ENCODE results near the gene TUBA4A.

DNA sequence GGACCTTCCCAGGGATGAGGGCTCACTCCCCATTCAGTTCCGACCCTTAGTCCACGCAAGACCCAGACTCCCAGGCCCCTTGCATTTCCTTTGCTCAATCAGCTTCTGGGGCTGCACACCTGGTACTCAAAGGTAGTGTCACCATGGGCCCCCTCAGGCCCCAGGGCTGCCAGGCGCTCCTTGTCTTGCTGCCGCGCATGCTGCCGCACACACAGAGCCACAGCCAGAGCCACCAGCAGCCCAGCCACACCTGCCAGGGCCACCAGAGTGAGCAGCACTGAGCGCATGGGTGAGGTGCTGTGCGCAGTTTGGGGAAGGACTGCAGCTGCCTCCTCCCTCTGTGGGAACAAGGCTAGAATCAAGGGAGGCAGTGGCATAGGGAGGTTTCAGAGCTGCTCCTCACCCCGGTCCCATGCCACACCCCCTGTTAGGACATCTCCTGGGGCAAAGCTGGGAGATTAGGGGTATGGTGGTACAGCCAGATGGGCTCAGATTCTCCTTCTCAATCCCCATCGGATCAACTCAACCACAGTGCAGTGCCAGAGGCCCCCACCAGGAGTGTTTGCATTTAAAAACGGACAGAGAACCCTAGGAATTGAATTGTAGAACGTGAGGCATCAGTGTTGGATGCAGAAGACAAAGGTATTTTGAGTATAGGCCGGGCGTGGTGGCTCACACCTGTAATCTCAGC, 44.2 kb upstream of the TUBA4A start:
- no peak for TF ChIP-seq CTCF (IDR thresholded peaks at IDR 0.05; ENCODE audit: poor library complexity, severe bottlenecking)
- no peak for TF ChIP-seq POLR2AphosphoS5 (IDR thresholded peaks at IDR 0.05)
- TF ChIP-seq RAD21 (conservative IDR thresholded peaks at IDR 0.05): no peak
- no peak for TF ChIP-seq EZH2 (IDR thresholded peaks at IDR 0.05; ENCODE audit: borderline replicate concordance, insufficient read depth, low read length, poor library complexity, severe bottlenecking)

All from neural cell (in vitro differentiated cells).